ENCODE measurements around the gene CD247.

The CD247 gene

DNA sequence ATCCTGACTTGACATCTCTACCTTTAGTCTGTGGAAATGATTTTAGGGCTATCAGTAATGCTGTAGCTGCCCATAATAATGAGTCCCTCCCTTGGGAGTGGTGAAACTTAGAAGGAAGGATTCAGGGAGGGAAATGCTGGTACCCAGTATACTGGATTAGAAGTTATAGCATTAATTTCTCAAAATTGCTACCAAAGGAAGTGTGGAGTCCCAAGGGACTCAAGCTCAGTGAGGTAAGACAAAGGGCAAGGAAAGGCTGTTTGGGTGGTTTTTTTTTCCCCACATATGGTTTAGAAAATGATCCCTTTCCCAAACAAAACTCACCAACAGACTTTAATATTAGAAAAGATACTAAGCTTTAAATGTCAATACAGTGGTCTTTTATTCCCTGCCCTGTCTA is 99.9 kb downstream of the CD247 start:
- no peak for DNase-seq (ENCODE audit: low read depth in 4 of 4, low spot score in 1 of 4)

DNA sequence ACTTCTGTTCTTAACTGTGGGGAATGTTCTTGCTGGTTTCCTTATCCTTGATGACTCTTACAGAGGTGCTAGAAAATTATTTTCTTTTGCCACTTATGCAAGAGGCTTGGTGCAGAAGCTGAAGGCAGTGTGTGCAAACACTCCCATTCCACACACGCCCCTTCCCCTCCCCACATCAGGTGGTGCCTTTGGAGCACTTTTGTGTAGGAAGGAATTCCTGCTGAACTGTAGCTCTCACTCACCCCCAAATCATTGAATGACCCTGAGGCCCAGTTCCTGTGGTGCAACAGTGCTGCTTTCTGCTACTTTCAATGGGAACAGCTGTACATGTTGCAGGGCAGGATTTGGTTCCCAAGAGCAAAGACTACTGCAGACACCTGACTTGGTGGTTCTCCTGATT is 101.8 kb downstream of the CD247 start:
- no peak for DNase-seq (ENCODE audit: low read depth in 4 of 4, low spot score in 1 of 4)

DNA sequence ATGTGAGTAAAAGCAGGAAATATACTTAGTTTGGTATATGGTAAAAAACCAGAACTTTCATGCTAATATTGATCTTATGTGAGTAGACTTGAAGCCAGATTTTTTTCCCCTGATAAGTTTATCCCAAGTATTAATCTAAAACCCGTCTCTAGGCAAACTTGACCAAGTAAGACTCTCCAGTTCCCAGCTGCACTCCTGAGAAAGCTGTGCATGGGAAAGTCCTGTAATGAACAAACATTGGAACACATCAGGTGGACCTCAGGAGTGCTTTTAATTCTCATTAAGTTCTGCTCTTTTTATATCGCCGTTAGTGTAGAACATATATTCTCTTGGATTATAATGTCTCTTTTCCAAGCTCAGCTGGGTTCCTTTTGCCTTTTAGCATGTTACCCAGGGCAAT is 105.0 kb downstream of the CD247 start:
- no peak for DNase-seq (ENCODE audit: low read depth in 4 of 4, low spot score in 1 of 4)

DNA sequence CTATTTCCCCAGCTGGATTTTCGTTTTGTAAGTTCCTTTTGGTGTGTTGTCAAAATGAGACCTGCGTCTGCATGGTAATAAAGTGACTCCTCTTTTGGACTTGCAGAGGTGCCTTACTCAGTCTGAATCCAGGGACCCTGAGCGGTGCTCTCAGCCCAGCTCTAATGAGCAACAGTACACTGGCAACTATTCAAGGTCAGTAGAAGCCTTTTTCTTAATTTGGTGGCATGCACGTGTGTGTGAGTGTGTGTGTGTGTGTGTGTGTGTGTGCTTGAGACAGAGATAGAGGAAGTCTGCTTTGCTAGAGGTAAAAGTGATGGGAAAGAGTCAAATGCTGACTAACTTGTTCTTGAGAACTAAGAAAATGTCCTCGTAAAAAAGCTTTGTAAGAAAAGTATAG is 105.4 kb downstream of the CD247 start:
- no peak for DNase-seq (ENCODE audit: low read depth in 4 of 4, low spot score in 1 of 4)

DNA sequence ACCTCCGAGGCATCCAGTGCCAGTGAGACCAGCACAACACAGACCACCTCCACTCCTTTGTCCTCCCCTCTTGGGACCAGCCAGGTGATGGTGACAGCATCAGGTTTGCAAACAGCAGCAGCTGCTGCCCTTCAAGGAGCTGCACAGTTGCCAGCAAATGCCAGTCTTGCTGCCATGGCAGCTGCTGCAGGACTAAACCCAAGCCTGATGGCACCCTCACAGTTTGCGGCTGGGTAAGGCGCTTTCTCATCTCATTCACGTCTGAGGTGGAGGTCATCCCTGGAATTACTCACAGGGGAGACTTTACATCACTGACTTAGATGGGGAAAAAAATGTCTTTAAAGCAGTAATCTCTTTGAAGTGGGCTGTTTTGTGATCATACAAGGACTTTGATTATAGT is 106.3 kb downstream of the CD247 start:
- DNase-seq (ENCODE audit: low read depth in 4 of 4, low spot score in 1 of 4), result no peak

DNA sequence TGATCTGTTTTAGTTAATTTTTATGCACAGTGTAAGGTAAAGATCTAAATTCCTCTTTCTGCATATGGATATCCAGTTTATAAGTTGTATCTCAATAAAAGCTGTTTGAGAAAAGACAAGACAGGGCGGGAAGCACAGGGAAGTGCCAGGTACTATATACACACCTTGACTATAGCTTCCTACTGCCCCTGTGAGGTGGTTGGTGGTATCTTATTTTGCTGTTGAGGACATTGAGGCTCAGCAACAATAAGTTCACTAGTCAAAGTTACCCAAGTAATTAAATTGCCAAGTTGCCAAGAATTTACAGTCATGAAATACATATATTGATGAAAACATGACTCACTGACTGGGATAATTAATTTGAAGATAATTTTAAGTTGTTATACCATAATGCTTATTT is 109.1 kb downstream of the CD247 start:
- DNase-seq (ENCODE audit: low read depth in 4 of 4, low spot score in 1 of 4), result no peak

DNA sequence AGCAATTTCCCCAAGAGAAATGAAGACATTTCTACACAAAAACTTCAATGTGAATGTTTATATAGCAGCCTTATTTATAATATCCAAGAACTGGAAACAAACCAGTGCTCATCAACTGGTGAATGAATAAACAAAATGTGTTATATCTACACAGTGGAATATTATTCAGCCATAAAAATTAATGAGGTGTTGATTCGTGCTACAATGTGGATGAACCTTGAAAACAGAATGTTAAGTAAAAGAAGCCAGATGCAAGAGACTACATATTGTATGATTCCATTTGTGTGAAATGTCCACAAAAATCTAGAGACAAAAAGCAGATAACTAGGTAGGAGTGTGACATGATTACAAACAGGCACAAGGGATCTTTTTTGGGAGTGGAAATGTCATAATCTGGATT is 110.0 kb downstream of the CD247 start:
- no peak for DNase-seq (ENCODE audit: low read depth in 4 of 4, low spot score in 1 of 4)

DNA sequence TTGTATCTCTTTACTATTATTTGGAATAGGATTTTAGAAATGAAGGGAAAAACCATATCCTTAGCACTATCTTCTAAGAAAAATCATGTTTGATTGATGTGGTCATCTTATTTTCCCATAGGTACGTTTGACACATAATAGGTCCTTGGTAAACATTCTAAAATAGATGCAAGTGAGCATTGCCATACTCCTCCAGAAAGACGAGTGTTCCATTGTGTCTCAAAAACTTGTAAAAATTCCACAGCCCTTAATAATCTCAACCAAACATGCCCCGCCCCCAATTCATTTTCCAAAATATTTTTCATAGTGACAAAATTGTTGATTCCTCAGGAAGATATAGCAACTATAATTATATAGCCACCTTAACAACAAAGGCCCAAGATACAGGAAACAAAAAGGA is 113.4 kb downstream of the CD247 start:
- DNase-seq (ENCODE audit: low read depth in 4 of 4, low spot score in 1 of 4), result no peak

DNA sequence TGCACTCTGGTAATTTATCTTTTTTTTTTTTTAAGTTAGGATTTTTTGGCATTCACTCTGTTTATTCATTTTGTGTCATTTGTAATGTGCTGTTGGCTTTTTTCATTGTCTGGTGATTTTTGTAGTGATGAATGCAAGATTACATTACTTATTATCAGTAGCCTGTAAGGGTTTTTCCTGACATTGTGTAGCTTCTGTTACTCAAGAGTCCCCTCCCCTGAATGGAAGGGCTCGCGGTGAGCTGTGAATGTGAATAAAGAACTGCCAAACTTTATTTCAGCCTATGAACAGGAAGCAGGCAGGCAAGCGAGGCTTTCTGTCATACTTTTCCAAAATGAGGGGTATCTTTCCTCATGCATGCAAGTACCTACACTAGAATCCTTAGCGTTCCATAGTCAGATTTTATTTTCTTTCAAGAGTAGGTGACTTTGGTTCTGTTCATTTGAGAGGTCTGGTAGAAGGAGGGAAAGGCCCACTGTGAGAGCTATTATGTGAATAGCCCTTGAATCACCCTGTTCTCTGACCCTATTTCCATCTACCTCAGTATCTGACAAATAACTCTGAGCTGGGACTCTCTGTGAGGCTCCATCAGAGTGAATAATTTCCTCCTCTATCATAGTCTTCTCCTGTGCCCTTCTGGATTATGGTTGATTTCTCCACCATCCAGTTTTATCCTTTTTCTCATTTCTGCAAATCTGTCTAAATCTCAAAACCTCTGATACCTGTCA is 114.0 kb downstream of the CD247 start:
- DNase-seq (ENCODE audit: low read depth in 4 of 4, low spot score in 1 of 4), result no peak

DNA sequence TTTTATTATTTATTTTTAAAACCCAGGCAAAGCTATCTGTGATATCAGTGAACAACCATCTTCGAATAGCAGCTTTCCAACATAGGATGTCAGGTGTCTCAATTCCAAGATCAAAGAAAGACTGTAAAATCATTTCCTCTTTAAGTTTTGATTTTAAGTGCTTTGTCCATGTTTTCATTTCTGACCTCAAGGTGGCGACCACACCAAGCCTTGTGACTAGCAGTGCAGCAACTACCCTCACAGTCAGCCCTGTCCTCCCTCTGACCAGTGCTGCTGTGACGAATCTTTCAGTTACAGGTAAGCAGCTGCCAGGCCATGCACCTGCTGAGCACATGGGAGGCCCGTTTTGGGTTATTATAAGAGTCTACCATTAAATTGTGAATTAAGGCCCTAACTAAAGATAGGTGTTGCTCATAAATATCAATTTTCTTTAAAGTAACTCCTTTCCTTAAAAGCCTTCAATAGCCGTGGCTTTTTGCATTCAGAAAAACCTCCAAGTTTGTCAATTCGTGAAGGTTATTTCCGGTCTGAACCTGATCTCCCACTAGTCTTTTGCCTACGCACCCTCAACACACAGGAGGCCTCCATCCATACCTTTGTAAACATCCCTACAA is 117.0 kb downstream of the CD247 start:
- peak; percentile 6 to 27 (median 14) for DNase-seq (ENCODE audit: low read depth in 4 of 4, low spot score in 1 of 4)

DNA sequence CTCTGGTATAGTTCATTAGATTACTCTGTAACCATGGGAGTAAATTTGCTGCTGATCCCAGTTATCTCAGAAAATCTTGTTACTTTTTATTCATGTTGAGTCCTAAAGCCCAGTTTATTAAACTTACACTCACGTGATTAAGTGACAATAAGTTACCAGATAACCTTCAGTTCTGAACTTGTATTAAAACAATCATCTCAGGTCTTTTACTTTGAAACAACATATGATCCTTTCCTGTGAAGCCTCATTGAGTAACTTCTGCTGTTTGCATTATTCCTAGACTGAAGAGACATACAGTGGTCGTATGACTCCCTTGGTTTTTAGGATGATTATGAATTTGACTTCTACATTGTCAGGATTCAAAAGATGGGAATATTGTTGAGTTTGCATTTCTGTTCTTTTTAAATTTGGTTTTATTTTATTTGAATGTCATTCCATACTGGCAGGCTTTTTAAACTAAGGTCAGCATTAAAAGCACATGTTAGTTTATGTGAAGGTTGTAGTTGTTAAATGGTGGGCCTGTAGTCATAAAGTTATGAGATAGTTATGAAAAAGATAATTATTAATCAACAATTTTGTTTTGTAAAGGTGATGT is 117.9 kb downstream of the CD247 start:
- no peak for DNase-seq (ENCODE audit: low read depth in 4 of 4, low spot score in 1 of 4)

DNA sequence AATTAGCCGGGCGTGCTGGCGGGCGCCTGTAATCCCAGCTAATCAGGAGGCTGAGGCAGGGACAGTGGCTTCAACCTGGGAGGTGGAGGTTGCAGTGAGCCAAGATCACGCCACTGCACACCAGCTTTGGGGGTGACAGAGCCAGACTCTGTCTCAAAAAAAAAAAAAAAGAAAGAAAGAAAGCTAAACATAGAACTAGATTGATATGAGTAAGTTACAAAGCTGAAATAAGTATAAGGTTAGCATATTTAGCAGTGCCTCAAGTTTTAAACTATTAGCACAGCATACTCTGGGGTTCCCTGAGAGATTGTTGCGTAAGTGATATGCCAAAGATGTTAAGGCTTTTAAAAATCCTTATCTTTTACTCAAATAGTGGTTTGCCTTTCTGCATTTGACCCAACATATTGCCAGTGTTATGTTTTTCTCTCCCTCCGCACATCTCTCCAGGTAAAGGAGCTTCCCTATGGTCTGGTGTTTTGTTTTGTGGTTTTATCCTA is 126.1 kb downstream of the CD247 start:
- no peak for DNase-seq (ENCODE audit: low read depth in 4 of 4, low spot score in 1 of 4)

DNA sequence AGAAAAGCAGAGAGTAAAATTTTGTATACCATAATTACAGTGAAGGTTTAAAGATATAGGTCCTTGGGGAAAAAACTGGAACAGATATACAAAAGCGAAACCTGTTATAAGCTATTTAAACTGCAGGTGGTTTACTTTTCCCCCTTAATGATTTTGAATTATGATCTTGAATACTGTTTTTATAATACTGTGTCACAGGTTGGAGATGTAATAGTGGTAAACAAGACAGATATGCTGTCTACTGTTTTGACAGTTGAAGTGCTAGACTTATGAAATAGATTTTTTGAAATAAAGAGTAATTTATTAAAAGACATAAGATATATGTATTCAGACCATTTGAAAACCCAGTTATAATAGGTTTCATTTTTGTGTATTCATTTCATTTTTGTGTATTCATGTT is 129.4 kb downstream of the CD247 start:
- DNase-seq (ENCODE audit: low read depth in 4 of 4, low spot score in 1 of 4), result no peak

DNA sequence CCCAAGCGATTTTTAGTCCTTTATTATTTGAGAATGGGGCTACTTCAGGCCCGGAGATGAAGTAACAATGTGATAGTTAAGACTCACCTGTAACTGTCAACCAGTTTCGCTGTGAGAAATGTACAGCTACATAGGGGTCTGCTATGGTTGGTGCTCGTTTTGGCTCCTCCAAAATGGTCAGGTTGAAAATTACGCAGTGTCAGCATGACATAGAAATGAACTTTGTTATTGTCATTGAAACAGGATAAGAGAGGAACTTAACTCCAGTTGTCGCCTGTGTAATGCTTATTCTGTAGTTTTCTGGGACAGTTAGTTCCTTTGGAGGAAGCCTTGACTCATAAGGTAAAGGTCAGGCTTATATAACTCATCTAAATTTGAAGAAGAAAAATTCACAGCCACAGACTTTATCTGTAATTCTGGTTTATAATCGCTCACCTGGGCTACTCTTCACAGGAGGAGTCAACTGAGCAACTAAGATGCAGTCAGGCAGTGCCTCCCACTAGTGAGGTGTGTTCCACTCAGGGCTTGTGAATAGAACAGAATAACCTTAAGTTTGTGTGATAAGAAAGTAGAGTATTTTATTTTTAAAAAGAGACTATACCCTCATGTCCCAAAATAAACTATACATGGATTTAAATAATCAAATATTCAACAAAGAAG is 130.9 kb downstream of the CD247 start:
- no peak for DNase-seq (ENCODE audit: low read depth in 4 of 4, low spot score in 1 of 4)
